K562 (cell line): Measurements from ENCODE around the gene SRBD1. TPM values are rescaled to one million over a fixed set of nuclear protein-coding genes. Genes with fewer than 3 reads are reported as not detected.

ENCODE experiments used
- CTBP1 ChIP-seq: fragments of 450-650 bp; IDR thresholded peaks from 2 replicates; pipeline ENCODE4 v1.6.1; 2016; ENCODE audit warnings: borderline replicate concordance
- DACH1 ChIP-seq: fragments of 450-650 bp; IDR thresholded peaks from 2 replicates; pipeline ENCODE4 v1.6.1; 2018; ENCODE audit not compliant: partially characterized antibody
- E2F3 ChIP-seq: fragments of 250-450 bp; sonication (Bioruptor Pico); IDR thresholded peaks from 2 replicates; pipeline ENCODE4 v1.4.0; 2020; ENCODE audit warnings: mild to moderate bottlenecking
- FOXA1 ChIP-seq: fragments of 450-650 bp; IDR thresholded peaks from 2 replicates; pipeline ENCODE4 v1.6.1; 2016; ENCODE audit warnings: mild to moderate bottlenecking, borderline replicate concordance
- MEIS2 ChIP-seq: fragments of 450-650 bp; IDR thresholded peaks from 2 replicates; pipeline ENCODE4 v1.6.1; 2014; ENCODE audit warnings: mild to moderate bottlenecking; ENCODE audit not compliant: partially characterized antibody
- NCOA1 ChIP-seq: fragments of 450-650 bp; IDR thresholded peaks from 2 replicates; pipeline ENCODE4 v1.6.1; 2016; ENCODE audit warnings: low read depth
- NELFE ChIP-seq: IDR thresholded peaks from 2 replicates; pipeline ENCODE4 v1.6.1; 2011; ENCODE audit warnings: mild to moderate bottlenecking; ENCODE audit not compliant: insufficient read depth, insufficient read length
- NR3C1 ChIP-seq: sonication (generic); formaldehyde crosslinking; IDR thresholded peaks from 2 replicates; pipeline ENCODE4 v1.8.1; 2022; ENCODE audit warnings: missing genetic modification reagents
- PTRF ChIP-seq: fragments of 450-650 bp; IDR thresholded peaks from 2 replicates; pipeline ENCODE4 v1.6.1; 2016; ENCODE audit warnings: mild to moderate bottlenecking, missing genetic modification characterization, missing compliant biosample characterization
- SMARCA5 ChIP-seq: fragments of 450-650 bp; IDR thresholded peaks from 2 replicates; pipeline ENCODE4 v1.6.1; 2016
- SMC3 ChIP-seq: conservative IDR thresholded peaks from 2 replicates; pipeline ENCODE4 v1.6.1; 2011; ENCODE audit warnings: low read depth, low read length, improper control_type of control experiment; ENCODE audit not compliant: insufficient read depth
- TRIM24 ChIP-seq, 2 experiments: fragments of 450-650 bp; IDR thresholded peaks; 2 replicates each; pipeline ENCODE4 v1.6.1; 2016
- U2AF1 ChIP-seq: fragments of 200-400 bp; formaldehyde crosslinking; optimal IDR thresholded peaks from 2 replicates; pipeline ENCODE3; 2017; ENCODE audit warnings: mild to moderate bottlenecking, low read depth, low read length, moderate library complexity
- ZKSCAN8 ChIP-seq: fragments of 200-800 bp; sonication (Bioruptor generic); IDR thresholded peaks from 2 replicates; pipeline ENCODE4 v1.6.1; 2016; ENCODE audit warnings: missing genetic modification characterization, missing compliant biosample characterization
- ZNF140 ChIP-seq: fragments of 250-450 bp; sonication (Bioruptor Pico); IDR thresholded peaks from 2 replicates; pipeline ENCODE4 v1.8.0; 2021; ENCODE audit warnings: moderate library complexity, mild to moderate bottlenecking, inconsistent platforms
- ZNF589 ChIP-seq: fragments of 200-800 bp; sonication (Bioruptor generic); IDR thresholded peaks from 2 replicates; pipeline ENCODE4 v1.6.1; 2016; ENCODE audit warnings: low read depth, missing genetic modification characterization, missing compliant biosample characterization
- polyA plus RNA-seq, 8 experiments: library from polyadenylated mRNA; depleted of rRNA in 4 of 8; stranded (reverse) in 5 of 8; unstranded in 3 of 8; fragments of >200 nt; fragmentation: Nextera tagmentation in 2 of 8; fragmentation: Illumina TruSeq in 1 of 8; extraction: Ambion mirVana in 2 of 8; extraction: Trizol in 1 of 8; gene quantifications; 2 replicates each; pipeline versions ENCODE4 v1.2.1 to v1.2.3, GENCODE V29; 2011 to 2014; ENCODE audit warnings: inconsistent platforms in 1 of 8, missing spikeins in 1 of 8
- total RNA-seq, 7 experiments: library from RNA; depleted of rRNA in 6 of 7; stranded (reverse); fragments of >200 nt in 6 of 7; fragmentation: Illumina TruSeq in 2 of 7; extraction: Trizol in 2 of 7; gene quantifications; 2 replicates each; pipeline versions ENCODE4 v1.2.1 to v1.2.3, GENCODE V29; 2011 to 2021; ENCODE audit warnings: low replicate concordance in 1 of 7
- TF ChIP-seq, protein P1 (sequence below): fragments of 200-600 bp; sonication (generic); IDR thresholded peaks from one replicate; pipeline ENCODE4 v1.6.1; 2012; ENCODE audit warnings: mild to moderate bottlenecking, low read depth, low read length, inconsistent platforms
- TF ChIP-seq, protein P2 (sequence below), 2 experiments: IDR thresholded peaks; 2 replicates each; pipeline ENCODE4 v1.6.1; 2011; ENCODE audit warnings: borderline replicate concordance in 1 of 2, control low read depth in 1 of 2, low read depth in 1 of 2, low read length in 1 of 2, mild to moderate bottlenecking in 1 of 2, mixed read lengths in 1 of 2, moderate library complexity in 1 of 2; ENCODE audit not compliant: insufficient read depth in 1 of 2, insufficient read length in 1 of 2, poor library complexity in 1 of 2, severe bottlenecking in 1 of 2; ENCODE audit errors: extremely low read depth in 1 of 2

Gene SRBD1
- total and polyA plus RNA-seq, 9 of the 15 experiments (the other 6 are each of a cell fraction or from before 2014, with no cell fraction given), result 6.9 to 23.2 (median 14.7) TPM

DNA sequence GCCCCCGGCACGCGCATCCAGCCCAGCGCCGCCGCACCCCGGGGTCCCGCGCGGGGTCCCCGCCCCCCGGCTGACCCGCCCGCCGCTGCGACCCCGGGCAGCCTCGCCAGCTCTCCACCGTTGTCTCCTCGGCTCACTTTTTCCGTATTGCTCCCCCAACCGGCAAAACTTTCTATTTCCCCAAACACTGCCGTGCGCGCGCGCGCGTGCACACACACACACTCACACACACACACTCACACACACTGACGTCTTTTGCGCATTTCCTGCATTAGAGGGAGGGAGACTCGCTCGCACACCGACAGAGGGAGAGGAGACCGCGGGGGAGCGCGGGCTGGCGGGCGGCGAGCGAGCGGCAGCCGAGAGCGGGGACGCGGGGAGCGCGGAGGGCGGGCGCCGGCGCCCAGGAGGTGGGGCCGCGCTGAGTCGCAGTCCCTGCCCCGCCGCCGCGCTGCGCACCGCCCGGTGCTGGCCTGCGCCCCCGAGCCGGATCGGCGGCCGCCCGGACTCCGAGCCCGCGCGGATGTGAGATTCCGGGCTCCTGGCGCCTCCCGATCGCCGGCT is 39.9 kb upstream of the SRBD1 start (continued):
- TF ChIP-seq, protein P1, sequence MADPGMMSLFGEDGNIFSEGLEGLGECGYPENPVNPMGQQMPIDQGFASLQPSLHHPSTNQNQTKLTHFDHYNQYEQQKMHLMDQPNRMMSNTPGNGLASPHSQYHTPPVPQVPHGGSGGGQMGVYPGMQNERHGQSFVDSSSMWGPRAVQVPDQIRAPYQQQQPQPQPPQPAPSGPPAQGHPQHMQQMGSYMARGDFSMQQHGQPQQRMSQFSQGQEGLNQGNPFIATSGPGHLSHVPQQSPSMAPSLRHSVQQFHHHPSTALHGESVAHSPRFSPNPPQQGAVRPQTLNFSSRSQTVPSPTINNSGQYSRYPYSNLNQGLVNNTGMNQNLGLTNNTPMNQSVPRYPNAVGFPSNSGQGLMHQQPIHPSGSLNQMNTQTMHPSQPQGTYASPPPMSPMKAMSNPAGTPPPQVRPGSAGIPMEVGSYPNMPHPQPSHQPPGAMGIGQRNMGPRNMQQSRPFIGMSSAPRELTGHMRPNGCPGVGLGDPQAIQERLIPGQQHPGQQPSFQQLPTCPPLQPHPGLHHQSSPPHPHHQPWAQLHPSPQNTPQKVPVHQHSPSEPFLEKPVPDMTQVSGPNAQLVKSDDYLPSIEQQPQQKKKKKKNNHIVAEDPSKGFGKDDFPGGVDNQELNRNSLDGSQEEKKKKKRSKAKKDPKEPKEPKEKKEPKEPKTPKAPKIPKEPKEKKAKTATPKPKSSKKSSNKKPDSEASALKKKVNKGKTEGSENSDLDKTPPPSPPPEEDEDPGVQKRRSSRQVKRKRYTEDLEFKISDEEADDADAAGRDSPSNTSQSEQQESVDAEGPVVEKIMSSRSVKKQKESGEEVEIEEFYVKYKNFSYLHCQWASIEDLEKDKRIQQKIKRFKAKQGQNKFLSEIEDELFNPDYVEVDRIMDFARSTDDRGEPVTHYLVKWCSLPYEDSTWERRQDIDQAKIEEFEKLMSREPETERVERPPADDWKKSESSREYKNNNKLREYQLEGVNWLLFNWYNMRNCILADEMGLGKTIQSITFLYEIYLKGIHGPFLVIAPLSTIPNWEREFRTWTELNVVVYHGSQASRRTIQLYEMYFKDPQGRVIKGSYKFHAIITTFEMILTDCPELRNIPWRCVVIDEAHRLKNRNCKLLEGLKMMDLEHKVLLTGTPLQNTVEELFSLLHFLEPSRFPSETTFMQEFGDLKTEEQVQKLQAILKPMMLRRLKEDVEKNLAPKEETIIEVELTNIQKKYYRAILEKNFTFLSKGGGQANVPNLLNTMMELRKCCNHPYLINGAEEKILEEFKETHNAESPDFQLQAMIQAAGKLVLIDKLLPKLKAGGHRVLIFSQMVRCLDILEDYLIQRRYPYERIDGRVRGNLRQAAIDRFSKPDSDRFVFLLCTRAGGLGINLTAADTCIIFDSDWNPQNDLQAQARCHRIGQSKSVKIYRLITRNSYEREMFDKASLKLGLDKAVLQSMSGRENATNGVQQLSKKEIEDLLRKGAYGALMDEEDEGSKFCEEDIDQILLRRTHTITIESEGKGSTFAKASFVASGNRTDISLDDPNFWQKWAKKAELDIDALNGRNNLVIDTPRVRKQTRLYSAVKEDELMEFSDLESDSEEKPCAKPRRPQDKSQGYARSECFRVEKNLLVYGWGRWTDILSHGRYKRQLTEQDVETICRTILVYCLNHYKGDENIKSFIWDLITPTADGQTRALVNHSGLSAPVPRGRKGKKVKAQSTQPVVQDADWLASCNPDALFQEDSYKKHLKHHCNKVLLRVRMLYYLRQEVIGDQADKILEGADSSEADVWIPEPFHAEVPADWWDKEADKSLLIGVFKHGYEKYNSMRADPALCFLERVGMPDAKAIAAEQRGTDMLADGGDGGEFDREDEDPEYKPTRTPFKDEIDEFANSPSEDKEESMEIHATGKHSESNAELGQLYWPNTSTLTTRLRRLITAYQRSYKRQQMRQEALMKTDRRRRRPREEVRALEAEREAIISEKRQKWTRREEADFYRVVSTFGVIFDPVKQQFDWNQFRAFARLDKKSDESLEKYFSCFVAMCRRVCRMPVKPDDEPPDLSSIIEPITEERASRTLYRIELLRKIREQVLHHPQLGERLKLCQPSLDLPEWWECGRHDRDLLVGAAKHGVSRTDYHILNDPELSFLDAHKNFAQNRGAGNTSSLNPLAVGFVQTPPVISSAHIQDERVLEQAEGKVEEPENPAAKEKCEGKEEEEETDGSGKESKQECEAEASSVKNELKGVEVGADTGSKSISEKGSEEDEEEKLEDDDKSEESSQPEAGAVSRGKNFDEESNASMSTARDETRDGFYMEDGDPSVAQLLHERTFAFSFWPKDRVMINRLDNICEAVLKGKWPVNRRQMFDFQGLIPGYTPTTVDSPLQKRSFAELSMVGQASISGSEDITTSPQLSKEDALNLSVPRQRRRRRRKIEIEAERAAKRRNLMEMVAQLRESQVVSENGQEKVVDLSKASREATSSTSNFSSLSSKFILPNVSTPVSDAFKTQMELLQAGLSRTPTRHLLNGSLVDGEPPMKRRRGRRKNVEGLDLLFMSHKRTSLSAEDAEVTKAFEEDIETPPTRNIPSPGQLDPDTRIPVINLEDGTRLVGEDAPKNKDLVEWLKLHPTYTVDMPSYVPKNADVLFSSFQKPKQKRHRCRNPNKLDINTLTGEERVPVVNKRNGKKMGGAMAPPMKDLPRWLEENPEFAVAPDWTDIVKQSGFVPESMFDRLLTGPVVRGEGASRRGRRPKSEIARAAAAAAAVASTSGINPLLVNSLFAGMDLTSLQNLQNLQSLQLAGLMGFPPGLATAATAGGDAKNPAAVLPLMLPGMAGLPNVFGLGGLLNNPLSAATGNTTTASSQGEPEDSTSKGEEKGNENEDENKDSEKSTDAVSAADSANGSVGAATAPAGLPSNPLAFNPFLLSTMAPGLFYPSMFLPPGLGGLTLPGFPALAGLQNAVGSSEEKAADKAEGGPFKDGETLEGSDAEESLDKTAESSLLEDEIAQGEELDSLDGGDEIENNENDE, result no peak
- TF ChIP-seq FOXA1 (no peak), PTRF (tag) (no peak), ZKSCAN8 (no peak), MEIS2 (no peak), SMARCA5 (no peak), NR3C1 (CRISPR knock-in tag) (no peak), ZNF589 (CRISPR knock-in tag) (peak; percentile 15; the same call in 1 of the 2 replicates), NCOA1 (no peak), SMC3 (no peak), TRIM24 (IDR thresholded peaks at IDR 0.05) (peak; percentile 41 to 46; a peak in 2 of 4 replicates), DACH1 (no peak), ZNF140 (no peak), U2AF1 (no peak), E2F3 (peak; percentile 37; the same call in 1 of the 2 replicates), CTBP1 (peak; percentile 97), NELFE (no peak)
- TF ChIP-seq, protein P2, sequence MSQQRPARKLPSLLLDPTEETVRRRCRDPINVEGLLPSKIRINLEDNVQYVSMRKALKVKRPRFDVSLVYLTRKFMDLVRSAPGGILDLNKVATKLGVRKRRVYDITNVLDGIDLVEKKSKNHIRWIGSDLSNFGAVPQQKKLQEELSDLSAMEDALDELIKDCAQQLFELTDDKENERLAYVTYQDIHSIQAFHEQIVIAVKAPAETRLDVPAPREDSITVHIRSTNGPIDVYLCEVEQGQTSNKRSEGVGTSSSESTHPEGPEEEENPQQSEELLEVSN (IDR thresholded peaks at IDR 0.05; ENCODE audit: borderline replicate concordance in 1 of 2, extremely low read depth in 1 of 2, insufficient read depth in 1 of 2, insufficient read length in 1 of 2, low read depth in 1 of 2, low read length in 1 of 2, poor library complexity in 1 of 2, severe bottlenecking in 1 of 2), result peak in 1 of 2 experiments; percentile 45
